Activated T-helper 1 cell treated with anti-CD3 and anti-CD28 coated beads, Interleukin-2, amount 50 U/mL, for 16 hours (primary cell): ENCODE data around the gene OPHN1.
"Not testable (repeated sequence)": the region's sequence is repeated elsewhere in the genome, so short reads cannot be mapped to it uniquely, and the experiment has no call there.

ENCODE experiments used
- DNase-seq, 2 donors: peaks; one replicate each; pipeline ENCODE4 v3.0.0-alpha.2; 2020; ENCODE audit warnings: low read depth in 1 of 2, low spot score in 1 of 2

OPHN1 gene

DNA sequence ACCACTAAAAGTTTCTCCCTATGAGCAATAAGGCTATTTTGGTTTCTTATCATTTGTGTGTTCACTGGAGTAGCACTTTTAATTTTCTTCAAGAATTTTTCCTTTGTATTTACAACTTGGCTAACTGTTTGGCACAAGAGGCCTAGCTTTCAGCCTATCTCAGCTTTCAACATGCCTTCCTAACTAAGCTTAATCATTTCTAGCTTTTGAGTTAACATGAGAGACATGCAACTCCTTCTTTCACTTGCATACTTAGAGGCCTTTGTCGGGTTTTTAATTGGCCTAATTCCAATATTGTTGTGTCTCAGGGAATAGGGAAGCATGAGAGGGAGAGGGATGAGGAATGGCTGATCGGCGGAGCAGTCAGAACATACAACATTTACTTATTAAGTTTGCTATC is 349.8 kb downstream of the OPHN1 start:
- no peak for DNase-seq

DNA sequence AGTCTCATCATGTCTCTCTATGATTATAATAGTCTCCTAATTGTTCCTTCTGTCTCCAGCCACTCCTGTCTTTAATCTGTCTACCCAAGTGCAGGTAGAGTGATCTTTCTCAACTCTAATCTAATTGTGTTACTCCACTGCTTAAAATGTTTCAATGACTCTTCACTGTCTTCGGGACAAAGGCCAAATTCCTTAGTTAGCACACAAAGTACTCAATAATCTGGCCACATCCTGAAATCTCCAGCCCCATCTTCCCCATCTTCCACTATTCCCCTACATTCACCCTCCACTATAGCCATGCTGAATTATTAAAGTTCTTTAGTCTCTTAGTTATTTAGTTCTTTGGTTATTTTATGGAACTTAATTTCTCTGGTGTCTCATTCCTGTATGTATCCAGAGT is 353.3 kb downstream of the OPHN1 start:
- DNase-seq = no peak

DNA sequence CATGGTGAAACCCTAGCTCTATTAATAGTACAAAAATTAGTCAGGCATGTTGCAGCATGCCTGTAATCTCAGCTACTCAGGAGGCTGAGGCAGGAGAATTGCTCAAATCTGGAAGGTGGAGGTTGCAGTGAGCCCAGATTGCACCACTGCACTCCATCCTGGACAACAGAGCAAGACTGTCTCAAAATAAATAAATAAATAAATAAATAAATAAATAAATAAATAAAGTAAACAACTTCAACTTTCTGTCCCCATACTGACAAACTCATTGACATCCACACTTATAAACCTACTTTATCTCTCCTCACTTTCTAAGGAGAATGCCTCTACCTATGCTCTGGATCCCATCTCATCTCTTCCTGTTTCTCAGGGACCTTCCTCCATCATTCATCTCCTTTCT is 354.5 kb downstream of the OPHN1 start:
- not testable (repeated sequence) for DNase-seq

DNA sequence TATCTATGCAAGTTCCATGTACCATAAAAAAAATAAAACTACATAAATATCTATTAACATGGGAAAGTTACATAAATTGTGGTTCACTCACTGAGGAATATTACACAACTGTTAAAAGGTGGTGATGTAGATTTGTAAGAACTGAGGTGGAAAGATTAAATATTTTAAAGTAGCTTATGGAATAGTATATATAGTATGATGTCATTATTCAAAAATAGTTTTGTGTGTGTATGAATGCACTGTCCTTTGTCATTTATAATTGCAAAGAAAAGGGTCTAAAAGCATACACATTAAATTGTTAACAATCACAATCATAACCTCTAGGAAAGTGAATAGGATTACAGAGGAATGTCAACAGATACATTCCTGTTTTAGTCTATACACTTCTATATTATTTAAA is 355.9 kb downstream of the OPHN1 start:
- DNase-seq = no peak

DNA sequence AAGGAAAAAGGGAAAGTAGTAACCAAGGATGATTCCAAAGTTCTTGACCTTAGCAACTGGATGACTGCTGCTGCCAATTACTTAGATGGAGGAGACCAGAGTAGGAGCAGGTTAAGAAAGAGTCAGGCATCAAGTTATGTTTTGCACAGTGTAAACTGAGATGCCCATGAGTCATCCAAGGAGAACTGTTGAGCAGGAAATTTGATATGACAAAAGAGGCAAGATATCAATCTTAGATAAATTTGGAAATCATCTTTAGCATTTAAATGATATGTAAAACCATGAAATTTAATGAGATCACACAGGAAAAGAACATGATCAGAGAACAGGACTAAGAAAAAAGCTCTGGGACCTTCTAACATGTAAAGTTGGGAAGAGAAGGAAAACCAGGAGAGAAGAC is 361.3 kb downstream of the OPHN1 start:
- DNase-seq = no peak

DNA sequence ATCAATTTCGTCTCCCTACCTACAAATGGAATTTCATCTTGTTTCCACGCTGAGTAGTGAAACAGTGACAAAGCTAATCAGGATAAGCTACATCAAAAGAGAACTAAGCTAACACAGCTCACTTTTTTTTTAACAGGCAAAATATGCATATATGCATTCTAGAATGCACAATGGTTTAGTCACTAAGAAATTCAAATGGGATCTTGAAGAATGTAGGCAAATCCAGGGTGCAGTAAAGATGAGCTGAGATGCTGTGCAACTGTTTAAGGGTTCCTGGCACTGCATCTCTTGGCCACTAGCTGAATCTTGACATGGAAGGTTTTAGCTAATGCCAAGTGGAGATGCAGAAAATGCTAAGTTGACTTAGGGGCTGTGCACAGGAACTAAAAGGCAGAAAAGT is 363.2 kb downstream of the OPHN1 start:
- not testable (repeated sequence) for DNase-seq

DNA sequence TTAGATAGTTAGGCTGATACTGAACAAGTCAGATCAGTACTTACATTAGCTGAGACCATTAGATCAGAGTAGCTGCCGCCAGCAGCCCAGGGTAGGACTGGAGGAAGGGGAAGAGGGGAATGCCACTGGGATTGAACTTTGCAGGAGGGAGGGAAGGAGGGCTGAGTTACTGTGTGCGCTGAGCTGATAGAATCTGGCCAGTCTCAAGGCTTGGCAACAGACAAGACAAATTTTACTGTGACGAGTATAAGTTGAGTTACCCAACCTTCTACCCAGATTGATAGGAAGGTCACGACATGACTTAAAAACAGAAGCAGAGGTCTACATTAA is 372.1 kb downstream of the OPHN1 start:
- no peak for DNase-seq

DNA sequence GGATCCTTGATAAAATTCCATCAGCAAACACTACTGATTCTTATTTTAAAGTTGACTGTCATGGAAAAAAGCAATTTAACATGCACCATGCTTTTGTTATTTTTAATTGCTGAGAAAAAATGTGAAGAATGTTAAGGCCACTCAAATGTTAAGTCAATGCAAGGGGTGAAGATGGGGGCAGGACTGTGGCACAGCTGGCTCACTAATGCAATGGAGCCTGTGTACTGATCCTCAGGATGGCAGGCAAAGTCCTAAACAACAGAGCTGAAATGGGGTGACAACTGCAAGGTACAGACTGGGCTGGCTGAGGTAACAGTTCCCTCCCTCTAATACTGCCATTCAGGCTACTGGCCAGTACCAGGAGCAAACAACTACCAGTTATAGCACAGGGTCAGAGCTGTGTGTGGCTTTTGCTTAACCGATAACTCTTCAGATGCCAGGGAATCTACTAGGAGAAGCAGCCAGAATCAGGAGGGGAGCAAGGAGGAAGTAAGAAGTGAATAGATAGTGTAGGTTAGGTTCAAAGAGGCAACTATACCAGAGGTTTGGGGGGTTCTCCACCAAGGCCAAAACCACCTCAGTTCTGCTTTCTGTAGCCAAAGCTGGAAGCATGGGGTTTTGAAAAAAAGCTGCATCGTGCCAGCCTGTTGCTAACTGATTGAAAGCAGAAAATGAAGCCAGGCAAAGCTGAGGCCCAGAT is 372.6 kb downstream of the OPHN1 start:
- DNase-seq = no peak

DNA sequence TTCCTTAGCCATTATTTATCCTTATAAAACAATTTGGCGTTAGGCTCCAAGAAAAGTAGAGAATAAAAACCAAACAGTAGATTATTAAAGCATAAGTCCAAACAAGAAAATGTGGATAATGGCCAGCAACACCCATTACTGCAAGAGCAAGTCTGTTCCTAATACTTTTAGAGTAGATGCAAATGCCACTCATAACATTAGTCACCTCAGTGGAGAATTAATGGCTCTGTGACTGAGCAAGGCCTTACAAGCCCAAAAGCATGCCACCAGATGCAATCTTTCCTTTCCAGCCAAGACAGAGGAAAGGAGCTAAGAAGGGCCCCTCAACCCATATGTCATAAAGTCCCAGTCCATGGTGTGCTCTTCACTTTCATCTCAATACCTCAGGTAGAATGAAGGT is 373.8 kb downstream of the OPHN1 start:
- no peak for DNase-seq

DNA sequence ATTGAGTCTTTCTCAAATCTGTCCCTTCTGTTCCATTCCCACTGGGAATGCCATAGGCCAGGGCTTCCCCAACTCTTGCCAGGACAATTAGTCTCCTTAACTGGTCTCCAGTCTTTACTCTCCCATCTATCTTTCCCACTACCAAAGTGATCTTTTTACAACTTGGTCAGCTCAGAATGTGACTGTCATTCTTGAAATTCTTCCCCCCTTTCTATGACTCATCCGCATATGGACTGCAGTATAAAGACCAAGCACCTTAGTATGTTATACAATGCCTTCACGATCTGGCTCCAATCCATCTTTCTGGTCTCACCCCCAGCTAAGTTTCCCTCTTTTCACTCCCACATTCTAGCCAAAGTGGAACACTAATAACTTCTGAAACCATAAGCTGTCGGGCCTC is 383.8 kb downstream of the OPHN1 start:
- DNase-seq = no peak

DNA sequence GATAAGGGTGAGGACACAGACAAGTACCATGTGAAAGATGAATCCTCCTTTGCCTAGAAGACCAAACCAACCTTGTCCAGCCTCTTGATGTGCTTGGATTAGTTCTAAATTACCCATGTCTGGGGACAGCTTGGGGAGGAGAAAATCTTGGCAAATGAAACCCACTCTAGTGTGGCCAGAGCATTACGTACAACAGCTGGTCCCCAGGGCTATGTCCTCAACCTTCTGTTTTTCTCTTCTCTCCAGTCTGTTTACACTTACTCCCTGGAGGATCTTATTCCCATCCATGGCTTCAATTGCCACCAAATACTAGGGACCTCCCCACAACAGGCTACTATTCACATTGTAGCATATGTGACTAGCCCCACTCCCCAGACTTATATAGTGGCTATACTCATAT is 384.5 kb downstream of the OPHN1 start:
- no peak for DNase-seq

DNA sequence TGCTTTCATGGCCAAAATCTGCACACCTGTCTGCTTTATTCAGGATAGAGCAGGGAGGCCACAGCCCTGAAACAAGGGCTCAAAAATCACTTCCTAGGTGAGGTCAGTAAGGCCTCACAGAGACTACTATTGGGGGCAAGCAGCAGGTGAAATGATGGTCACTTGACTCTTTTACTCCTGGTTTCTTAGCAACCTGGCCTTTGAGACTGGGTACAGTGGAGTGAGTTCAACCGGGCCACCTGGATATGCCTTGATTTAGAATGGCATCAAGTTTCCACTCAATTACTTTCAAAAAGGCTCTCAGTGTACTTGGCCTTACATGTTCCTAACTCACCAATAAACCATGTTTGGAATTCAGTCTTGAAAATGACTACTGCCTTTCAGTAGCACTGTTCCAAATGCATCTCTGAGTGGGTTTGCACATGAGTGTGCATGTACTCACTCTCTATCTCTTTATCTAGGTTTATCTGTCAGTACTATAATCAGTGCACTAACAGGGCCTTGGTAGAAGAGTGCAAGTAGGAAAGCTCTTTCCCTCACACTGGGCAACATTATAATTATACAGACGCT is 388.2 kb downstream of the OPHN1 start:
- DNase-seq = no peak

DNA sequence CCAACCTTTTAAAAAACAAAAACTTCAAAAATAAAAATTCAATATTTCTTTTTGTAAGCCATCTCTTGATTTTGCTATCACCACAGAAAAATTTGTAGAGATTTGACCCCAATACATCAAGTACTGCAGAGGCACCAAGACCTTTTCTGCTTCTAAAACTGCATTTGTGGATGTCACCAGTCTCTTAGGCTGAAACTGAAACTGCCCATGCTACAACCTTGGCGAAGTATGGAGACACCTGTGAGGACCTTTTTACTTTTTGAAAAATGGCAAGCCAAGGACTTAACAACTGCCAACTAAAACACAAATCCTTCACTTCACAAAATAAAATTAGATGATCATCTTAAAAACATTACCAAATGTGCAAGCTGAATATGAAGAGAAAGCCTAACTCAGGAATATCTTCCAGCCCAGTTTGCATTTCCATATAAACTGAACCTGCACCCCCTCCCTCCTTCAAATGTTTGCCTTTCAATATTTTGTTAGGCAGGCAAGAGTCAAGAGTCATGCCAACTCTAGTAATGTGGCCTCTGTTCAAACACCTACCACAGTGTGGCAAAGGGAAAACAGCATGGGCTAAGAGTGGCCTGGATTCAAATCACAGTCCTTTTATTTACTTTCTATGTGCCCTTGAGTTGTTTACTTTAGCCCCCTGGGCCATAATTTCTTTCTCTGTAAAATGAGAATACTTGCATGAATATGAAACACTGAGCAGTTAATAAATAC is 389.4 kb downstream of the OPHN1 start:
- no peak for DNase-seq

DNA sequence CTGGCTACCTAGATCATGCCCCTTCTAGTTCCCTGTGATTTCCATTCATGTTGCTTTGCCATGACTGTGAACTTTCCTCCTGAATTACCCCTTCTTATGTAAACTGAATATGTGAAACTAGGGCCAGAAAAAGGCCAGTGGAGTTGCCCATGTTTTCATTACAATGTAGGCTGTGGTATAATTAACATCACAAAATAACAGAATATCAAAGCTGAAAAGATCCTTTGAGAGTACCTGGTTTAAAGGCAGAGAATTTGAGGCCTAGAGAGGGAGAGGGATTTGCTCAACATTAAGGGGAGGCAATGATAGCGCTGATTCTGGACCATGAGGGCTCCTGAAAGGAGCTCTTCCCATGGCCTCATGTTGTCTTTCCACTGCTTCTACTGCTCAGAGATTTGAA is 392.2 kb downstream of the OPHN1 start:
- DNase-seq = no peak

DNA sequence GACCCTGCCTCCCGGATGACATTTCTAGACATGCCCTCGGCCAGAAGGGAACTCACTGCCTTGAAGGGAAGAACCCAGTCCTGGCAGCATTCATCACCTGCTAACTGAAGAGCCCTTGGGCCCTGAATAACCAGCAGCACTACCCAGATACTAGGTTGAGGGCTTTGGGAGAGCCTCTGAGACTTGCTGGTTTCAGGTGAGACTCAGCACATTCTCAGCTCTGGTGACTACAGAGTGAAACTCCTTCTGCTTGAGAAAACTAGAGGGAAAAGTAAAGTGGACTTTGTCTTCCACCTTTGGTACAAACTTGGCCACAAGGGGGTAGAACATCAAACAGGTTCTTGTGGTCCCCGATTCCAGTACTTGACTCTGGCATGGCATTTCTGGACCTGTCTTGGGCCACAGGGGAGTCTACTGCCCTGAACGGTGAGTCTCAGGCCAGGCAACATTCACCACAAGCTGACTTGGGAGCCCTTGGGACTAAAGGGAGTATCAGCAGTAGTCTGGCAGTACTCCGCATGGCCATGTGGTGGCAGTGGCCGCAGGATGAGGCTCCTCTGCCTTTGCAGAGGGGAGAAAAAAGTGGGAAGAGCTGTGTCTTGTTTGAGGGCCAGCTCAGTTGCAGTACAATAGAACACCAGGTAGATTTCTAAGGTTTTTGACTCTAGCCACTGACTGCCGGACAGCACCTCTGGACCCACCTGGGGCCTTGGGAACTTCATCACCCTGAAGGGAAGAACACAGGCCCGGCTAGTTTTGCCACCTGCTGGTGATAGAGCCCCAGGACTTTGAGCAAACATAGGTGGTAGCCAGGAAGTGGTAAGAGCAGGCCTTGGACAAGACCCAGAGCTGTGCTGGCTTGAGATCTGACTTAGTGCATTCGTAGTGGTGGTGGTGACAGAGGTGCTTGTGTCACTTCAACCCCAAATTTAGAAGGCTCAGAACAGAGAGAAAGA is 414.8 kb downstream of the OPHN1 start:
- no peak for DNase-seq

DNA sequence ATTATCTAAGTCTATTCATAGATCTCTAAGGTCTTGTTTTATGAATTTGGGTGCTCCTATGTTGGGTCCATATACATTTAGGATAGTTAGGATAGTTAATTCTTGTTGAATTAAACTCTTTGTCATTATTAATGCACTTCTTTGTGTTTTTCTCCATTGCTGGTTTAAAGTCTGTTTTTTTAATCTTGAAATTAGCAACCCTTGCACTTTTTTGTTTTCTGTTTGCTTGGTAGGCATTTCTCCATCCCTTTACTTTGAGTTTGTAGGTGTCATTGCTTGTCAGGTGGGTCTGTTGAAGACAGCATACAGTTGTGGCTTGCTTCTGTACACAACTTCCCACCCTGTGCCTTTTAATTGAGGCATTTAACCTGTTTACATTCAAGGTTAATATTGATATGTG is 434.8 kb downstream of the OPHN1 start:
- no peak for DNase-seq
